Activated CD8-positive, alpha-beta memory T cell treated with anti-CD3 and anti-CD28 coated beads for 36 hours (primary cell): ENCODE results near the gene NUP98. TPM values are rescaled to one million over a fixed set of nuclear protein-coding genes. Genes with fewer than 3 reads are reported as not detected.
"Not testable (repeated sequence)": the region's sequence is repeated elsewhere in the genome, so short reads cannot be mapped to it uniquely, and the experiment has no call there.

Experiments used
- CTCF ChIA-PET: fragments of 350-600 bp; sonication (Branson Sonifier 250); formaldehyde crosslinking; loops from one replicate; lab custom pipeline; 2021; ENCODE audit warnings: antibody characterized with exemption; lab: Charles Lee
- POLR2A ChIA-PET: fragments of 350-600 bp; sonication (Branson Sonifier 250); formaldehyde crosslinking; loops from one replicate; lab custom pipeline; 2021; ENCODE audit warnings: antibody characterized with exemption; lab: Charles Lee
- total RNA-seq, 2 experiments: library from RNA; stranded (reverse); gene quantifications; one replicate each; pipeline ENCODE4 v1.2.3, GENCODE V29; 2021

Gene NUP98
- total RNA-seq, 2 experiments from 2014 or later, result 107 TPM

- POLR2A ChIA-PET, result interaction anchor here (1.1 to 3.7 kb wide), 3 partner anchors 10 to 23 kb away, joined by 3 to 18 read pairs (median 5); partner anchors contain the start of genes PGAP2 and RHOG
- CTCF ChIA-PET, result interaction anchor here (0.6 to 3.2 kb wide), 7 partner anchors 8 to 241 kb away, joined by 3 to 13 read pairs (median 4); partner anchors contain the start of genes RHOG and STIM1
These were observed 34.3 kb upstream of the NUP98 start for GRCh38 chr11:3831378-3832239.

- POLR2A ChIA-PET, result interaction anchor here (1.0 to 3.7 kb wide), 3 partner anchors 9 to 22 kb away, joined by 3 to 18 read pairs (median 5); partner anchors contain the start of genes PGAP2 and RHOG
- CTCF ChIA-PET, result interaction anchor here (1.2 to 3.2 kb wide), 5 partner anchors 9 to 242 kb away, joined by 3 to 13 read pairs (median 4); partner anchors contain the start of genes RHOG and STIM1
These were observed 33.4 kb upstream of the NUP98 start for GRCh38 chr11:3830730-3831129.

- CTCF ChIA-PET, result interaction anchor here (1.5 kb wide), 1 partner anchor 243 kb away, joined by 5 read pairs; no protein-coding TSS in a partner anchor
- POLR2A ChIA-PET, result interaction anchor here (1.0 to 3.7 kb wide), 2 partner anchors 9 to 11 kb away, joined by 3 to 18 read pairs; partner anchors contain the start of gene RHOG
These were observed 32.7 kb upstream of the NUP98 start for GRCh38 chr11:3830088-3830487.

DNA sequence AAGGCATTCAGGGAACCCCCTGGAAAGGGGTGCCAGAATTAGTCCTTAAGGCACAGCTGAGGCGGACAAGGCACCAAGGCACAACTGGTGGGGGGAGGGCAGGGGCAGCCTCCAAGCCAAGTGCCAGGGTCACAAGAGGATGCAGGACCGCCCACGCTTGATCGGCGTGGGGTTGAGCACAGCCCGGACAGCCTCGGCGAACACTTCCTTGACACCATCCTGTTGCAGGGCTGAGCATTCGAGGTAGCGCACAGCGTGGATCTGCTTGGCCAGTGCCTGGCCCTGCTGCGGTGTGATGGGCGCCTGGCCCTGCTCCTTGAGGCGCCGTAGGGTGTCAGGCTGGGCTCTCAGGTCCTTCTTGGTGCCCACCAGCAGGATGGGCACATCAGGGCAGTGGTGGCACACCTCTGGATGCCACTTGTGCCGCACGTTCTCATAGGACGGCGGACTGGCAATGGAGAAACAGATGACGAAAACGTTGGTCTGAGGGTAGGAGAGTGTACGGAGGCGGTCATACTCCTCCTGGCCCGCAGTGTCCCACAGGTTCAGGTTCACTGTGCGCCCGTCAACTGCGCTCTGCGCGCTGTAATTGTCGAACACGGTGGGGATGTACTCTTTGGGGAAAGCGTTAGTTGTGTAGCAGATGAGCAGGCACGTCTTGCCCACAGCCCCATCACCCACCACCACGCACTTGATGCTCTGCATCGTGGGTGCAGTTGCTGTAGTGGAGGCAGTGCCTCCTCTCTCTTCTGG is 30.3 kb upstream of the NUP98 start:
- POLR2A ChIA-PET, result no interaction called here
- CTCF ChIA-PET, result no interaction called here

- POLR2A ChIA-PET, result no interaction called here
- CTCF ChIA-PET, result no interaction called here
These were observed 29.4 kb upstream of the NUP98 start for GRCh38 chr11:3826721-3827120.

DNA sequence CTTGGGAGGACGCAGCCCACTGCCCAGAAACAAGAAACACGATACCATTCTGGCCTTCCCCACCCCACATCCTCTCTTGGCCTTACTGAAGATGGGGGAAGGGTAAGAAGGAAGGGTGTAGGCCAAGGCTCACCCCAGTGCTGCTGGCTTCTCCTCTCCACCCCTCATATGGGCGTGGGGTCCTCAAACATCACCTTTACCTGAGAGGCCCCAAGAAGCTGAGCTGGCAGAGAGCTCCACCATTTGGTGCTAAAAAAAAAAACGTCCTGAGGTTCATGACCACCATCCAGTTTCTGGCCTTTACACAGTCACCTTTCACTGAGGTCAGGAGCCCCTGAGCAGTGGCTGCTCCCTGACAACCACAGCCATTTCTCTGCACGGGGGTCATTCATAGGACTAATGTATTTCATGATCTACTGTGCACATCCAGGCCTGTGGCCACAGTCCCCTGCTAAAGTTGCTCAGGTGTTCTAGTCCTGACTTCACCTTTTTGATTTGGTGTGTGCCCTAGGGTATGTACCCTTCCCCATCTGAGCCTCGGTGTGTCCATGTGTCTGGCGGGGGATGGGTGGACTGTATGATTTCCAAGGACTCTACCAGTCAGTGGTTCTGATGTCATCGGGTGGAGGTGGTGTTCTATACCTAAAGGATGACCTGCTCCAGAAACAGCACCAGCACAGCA is 28.3 kb upstream of the NUP98 start:
- ChIA-PET POLR2A (interaction anchor here (0.6 to 0.9 kb wide), 3 partner anchors 15 to 27 kb away, joined by 3 read pairs; partner anchors contain the start of gene RHOG), CTCF (interaction anchor here (1.0 to 1.6 kb wide), 6 partner anchors 8 to 29 kb away, joined by 3 to 14 read pairs (median 4); partner anchors contain the start of gene PGAP2)

- POLR2A ChIA-PET, result interaction anchor here (0.6 to 0.9 kb wide), 3 partner anchors 16 to 26 kb away, joined by 3 read pairs; partner anchors contain the start of gene RHOG
- CTCF ChIA-PET, result interaction anchor here (0.9 to 1.6 kb wide), 7 partner anchors 9 to 29 kb away, joined by 3 to 14 read pairs (median 3); partner anchors contain the start of gene PGAP2
These were observed 27.5 kb upstream of the NUP98 start for GRCh38 chr11:3824714-3825472.

DNA sequence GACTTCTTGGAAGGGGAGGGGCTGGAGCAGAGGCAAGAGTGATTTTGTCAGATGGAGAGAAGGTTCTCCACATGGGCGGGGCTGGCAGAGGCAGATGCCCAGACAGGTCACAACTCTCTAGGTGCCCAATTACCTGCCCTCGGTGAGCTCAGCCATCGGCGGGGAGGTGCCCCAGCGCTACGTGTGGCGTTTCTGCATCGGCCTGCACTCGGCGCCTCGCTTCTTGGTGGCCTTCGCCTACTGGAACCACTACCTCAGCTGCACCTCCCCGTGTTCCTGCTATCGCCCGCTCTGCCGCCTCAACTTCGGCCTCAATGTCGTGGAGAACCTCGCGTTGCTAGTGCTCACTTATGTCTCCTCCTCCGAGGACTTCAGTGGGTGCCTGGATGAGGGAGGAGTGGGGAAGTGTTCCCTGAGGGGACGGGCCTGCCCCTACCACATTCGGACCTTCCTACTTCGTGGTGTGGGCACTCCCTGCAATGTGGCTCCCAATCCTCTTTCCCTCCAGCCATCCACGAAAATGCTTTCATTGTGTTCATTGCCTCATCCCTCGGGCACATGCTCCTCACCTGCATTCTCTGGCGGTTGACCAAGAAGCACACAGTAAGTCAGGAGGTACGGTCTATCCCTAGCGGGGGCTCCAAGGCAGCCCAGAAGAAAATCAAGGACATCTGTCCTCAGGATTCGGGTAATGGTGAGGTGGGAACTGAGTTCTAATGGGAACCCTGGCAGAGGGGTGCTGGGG is 26.6 kb upstream of the NUP98 start:
- ChIA-PET CTCF (interaction anchor here (0.8 to 1.8 kb wide), 3 partner anchors 9 to 249 kb away, joined by 3 to 14 read pairs (median 5); no protein-coding TSS in a partner anchor), POLR2A (interaction anchor here (0.6 kb wide), 1 partner anchor 185 kb away, joined by 3 read pairs; no protein-coding TSS in a partner anchor)

DNA sequence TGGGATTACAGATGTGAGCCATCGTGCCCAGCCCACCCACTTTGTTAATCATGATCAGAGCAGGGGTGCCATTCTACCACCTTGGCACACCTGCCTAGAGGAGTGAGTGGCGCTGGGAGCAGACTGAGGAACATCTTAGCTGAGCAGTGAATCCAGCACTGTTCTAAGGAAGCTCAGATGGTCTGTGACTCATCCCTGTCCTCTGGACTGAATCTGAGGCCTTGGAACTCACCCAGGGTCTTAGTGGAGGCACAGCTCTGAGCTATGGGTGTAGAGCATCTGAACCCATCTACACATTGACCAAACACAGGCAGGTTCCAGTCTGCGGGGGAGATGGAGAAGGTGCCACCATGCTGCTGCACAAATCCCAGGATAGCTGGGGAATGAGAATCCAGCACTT is 25.9 kb upstream of the NUP98 start:
- ChIA-PET CTCF (interaction anchor here (0.8 to 1.8 kb wide), 2 partner anchors 9 to 250 kb away, joined by 3 to 5 read pairs; no protein-coding TSS in a partner anchor), POLR2A (interaction anchor here (0.6 kb wide), 1 partner anchor 186 kb away, joined by 3 read pairs; no protein-coding TSS in a partner anchor)

DNA sequence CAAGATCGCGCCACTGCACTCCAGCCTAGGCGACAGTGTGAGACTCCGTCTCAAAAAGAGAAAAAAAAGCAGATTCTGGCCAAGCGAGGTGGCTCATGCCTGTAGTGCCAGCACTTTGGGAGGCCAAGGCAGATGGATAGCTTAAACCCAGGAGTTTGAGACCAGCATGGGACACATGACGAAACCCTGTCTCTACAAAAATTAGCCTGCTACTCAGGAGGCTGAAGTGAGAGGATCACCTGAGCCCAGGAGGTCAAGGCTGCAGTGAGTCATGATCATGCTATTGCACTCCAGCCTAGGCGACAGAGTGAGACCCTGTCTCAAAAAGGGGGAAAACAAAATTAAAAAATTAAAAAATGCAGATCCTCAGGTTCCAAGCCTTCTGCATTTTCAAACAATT is 25.0 kb upstream of the NUP98 start:
- POLR2A ChIA-PET, result interaction anchor here (0.6 kb wide), 1 partner anchor 126 kb away, joined by 3 read pairs; no protein-coding TSS in a partner anchor
- CTCF ChIA-PET, result interaction anchor here (0.7 to 1.8 kb wide), 3 partner anchors 14 to 288 kb away, joined by 3 to 5 read pairs (median 4); partner anchors contain the start of gene PGAP2

DNA sequence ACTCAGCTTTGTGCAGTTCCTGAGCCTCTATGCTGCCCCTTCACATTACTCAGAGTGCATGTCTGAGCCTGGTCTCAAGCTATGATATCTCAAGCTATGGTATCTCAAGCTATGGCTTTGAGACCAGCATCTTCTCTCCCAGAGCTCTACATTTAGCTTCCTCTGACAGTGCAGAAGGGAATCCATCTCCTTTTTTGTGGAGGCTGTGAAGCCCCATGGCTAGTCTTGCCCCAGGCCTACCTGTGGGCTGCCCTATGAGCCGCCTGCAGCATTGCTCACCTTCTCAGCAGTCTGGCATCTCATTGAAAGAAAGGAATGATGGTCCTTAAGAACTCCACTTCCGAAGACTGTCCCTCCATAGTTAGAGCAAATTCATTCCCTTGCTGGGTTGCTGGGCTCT is 23.6 kb upstream of the NUP98 start:
- ChIA-PET POLR2A (no interaction called here), CTCF (interaction anchor here (2.3 kb wide), 1 partner anchor 13 kb away, joined by 9 read pairs; the partner anchor contains the start of gene PGAP2)

DNA sequence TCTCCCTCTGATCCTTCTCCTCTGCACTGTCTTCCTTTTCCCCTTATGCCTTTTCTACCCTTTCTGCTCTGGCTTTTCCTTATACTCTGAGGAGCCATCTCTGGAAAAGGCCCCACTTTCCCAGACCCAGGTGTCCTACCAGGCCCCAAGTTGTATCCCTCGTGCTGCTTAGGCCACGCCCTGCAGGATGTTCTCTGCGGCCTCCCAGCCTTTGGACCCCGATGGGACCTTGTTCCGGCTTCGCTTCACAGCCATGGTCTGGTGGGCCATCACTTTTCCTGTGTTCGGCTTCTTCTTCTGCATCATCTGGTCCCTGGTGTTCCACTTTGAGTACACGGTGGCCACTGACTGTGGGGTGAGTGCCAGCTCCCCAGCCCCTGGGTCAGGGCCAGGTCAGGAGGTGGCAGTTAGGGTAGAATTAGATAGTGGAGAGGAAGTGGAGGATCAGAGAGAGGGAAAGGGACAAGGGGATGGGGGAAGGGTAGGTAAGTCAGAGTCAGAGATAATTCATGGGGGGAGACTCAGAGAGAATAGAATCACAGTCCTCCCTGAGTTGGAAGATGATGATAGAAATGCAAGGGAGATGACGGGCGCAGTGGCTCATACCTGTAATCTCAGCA is 19.9 kb upstream of the NUP98 start:
- ChIA-PET CTCF (no interaction called here), POLR2A (no interaction called here)

- POLR2A ChIA-PET, result no interaction called here
These were observed 19.3 kb upstream of the NUP98 start for GRCh38 chr11:3816673-3817072.

GRCh38 chr11:3815845-3816244 is 18.5 kb upstream of the NUP98 start:
- CTCF ChIA-PET, result no interaction called here
- POLR2A ChIA-PET, result no interaction called here

More at GRCh38 chr11:3816673-3817072, 19.3 kb upstream of the NUP98 start:
- CTCF ChIA-PET, result no interaction called here

DNA sequence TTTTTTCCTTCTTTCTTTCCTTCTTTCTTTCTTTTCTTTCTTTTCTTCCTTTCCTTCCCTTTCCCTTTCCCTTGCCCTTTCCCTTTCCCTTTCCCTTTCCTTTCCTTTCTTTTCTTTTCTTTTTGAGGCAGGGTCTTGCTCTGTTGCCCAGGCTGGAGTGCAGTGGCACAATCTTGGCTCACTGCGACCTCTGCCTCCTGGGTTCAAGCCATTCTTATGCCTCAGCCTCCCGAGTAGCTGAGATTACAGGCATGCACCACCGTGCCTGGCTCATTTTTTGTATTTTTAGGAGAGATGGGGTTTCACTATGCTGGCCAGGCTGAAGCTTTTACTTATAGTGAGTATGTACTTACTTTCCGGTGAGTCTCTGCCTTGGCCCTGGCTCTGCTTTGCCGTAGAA is 17.5 kb upstream of the NUP98 start:
- POLR2A ChIA-PET, result not testable (repeated sequence)

DNA sequence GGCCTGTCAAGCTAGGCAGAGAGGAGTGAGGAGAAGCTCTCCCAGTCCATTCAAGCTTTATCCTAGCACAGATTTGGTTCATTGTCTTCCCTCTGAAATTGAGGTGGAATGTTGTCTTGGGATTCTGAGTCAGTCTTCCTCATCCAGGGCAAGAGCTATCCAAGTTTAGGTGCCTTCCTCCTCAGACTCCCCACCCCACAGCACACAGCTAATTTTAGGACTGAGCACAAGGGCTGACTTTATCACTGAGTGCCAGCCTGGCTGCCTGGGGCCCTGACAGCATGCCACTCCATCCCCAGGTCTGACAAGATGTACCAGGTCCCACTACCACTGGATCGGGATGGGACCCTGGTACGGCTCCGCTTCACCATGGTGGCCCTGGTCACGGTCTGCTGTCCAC is 13.6 kb upstream of the NUP98 start:
- POLR2A ChIA-PET, result interaction anchor here (0.6 kb wide), 1 partner anchor 12 kb away, joined by 7 read pairs; no protein-coding TSS in a partner anchor

More for the DNA sequence above, 17.5 kb upstream of the NUP98 start:
- CTCF ChIA-PET, result interaction anchor here (0.7 kb wide), 1 partner anchor 9 kb away, joined by 3 read pairs; no protein-coding TSS in a partner anchor

More for the DNA sequence above, 13.6 kb upstream of the NUP98 start:
- CTCF ChIA-PET, result interaction anchor here (1.2 to 5.2 kb wide), 2 partner anchors 12 to 44 kb away, joined by 3 to 37 read pairs; partner anchors contain the start of gene NUP98
